Subcutaneous abdominal adipose tissue (tissue), 5 donors: ENCODE results near the gene CST1.
"Not testable (repeated sequence)": the region's sequence is repeated elsewhere in the genome, so short reads cannot be mapped to it uniquely, and the experiment has no call there.

Experiments used
- H3K27ac ChIP-seq: one replicate; pipeline ENCODE4 v1.7.0; 2013; ENCODE audit warnings: low read depth, mild to moderate bottlenecking, inconsistent platforms, low read length, moderate library complexity
- H3K27me3 ChIP-seq, 5 donors: one replicate each; pipeline ENCODE4 v1.7.0; 2013; ENCODE audit warnings: low read length in 5 of 5, inconsistent platforms in 1 of 5; ENCODE audit not compliant: control insufficient read depth in 5 of 5, insufficient read depth in 4 of 5
- H3K36me3 ChIP-seq, 5 donors: one replicate each; pipeline ENCODE4 v1.7.0; 2013; ENCODE audit warnings: low read length in 5 of 5; ENCODE audit not compliant: control insufficient read depth in 5 of 5, insufficient read depth in 5 of 5
- H3K4me1 ChIP-seq, 5 donors: one replicate each; pipeline ENCODE4 v1.7.0; 2013; ENCODE audit warnings: low read length in 5 of 5, mild to moderate bottlenecking in 3 of 5, moderate library complexity in 1 of 5; ENCODE audit not compliant: control insufficient read depth in 5 of 5, insufficient read depth in 5 of 5
- H3K4me3 ChIP-seq, 5 donors: one replicate each; pipeline ENCODE4 v1.7.0; 2013; ENCODE audit warnings: low read length in 5 of 5, low read depth in 1 of 5
- H3K9ac ChIP-seq, 5 donors: one replicate each; pipeline ENCODE4 v1.7.0; 2013; ENCODE audit warnings: low read length in 5 of 5, mild to moderate bottlenecking in 4 of 5, moderate library complexity in 3 of 5
- H3K9me3 ChIP-seq, 5 donors: one replicate each; pipeline ENCODE4 v1.7.0; 2013; ENCODE audit warnings: low read length in 5 of 5; ENCODE audit not compliant: control insufficient read depth in 5 of 5
- donor health status: healthy.
- donor health status: healthy.
- donor health status: healthy.
- donor health status: healthy.
- donor health status: healthy.

The CST1 gene

DNA sequence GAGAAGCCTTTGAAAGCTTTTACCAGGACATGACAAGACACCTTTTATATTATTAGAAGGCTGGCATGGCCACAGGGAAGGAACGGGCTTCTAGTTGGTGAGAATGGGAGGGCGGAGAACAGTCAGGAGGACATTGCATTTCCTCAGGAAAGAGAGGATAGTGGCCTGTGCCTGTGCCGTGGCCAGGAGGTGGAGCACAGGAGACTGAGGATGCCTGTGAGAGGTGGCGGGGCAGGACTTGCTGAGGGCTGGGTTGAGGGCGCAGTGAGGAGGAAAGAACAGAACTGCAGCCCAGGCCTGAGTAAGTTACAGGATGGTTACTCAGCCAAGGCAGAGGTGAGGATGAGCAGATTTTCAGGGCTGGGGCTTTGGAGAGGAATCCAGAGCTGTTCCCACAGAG lies 27.9 kb downstream of the CST1 start:
- H3K27me3 ChIP-seq, H3K9ac ChIP-seq, H3K36me3 ChIP-seq, H3K4me3 ChIP-seq, H3K27ac ChIP-seq, H3K9me3 ChIP-seq: not testable (repeated sequence)
- peaks cover 0 to 17% (median 0%) of the 10 kb centered on the region in 5 donors for H3K4me1 ChIP-seq

DNA sequence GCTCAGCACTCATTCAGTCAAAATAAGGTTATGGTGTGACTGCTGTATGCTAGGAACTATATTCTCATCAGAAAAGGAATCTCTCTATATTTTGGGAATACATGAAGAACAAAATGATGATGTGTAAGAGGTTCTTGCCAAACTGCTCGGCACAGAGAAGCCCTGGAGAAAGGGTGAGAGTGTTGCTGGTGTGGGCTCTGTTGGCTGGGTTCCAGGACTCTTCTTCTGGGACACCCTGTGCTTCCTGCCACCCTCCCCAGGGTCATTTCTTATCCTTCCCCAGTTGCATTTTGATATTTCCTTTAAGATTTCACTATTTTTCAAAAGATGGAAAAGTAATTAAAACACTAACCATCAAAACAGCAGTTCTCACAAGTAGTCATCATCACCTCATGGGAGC lies 28.8 kb downstream of the CST1 start:
- no peak overlapping the region for H3K9ac ChIP-seq
- no peak overlapping the region for H3K4me3 ChIP-seq
- no peaks in the 10 kb centered on the region for H3K9me3 ChIP-seq
- no peak overlapping the region for H3K27ac ChIP-seq
- H3K4me1 ChIP-seq: peaks cover 0 to 17% (median 0%) of the 10 kb centered on the region in 5 donors
- no peaks in the 10 kb centered on the region for H3K27me3 ChIP-seq
- H3K36me3 ChIP-seq: no peaks in the 10 kb centered on the region

- H3K27me3 ChIP-seq, H3K27ac ChIP-seq, H3K9me3 ChIP-seq, H3K36me3 ChIP-seq, H3K9ac ChIP-seq, H3K4me3 ChIP-seq: not testable (repeated sequence)
- peaks cover 0 to 17% (median 0%) of the 10 kb centered on the region in 5 donors for H3K4me1 ChIP-seq
Observed at GRCh38 chr20:23719351-23719750, 31.4 kb downstream of the CST1 start.

- not testable (repeated sequence) for H3K27me3 ChIP-seq, H3K27ac ChIP-seq, H3K9ac ChIP-seq, H3K4me3 ChIP-seq, H3K9me3 ChIP-seq, H3K4me1 ChIP-seq, H3K36me3 ChIP-seq
Observed at GRCh38 chr20:23711778-23712177, 39.0 kb downstream of the CST1 start.

GRCh38 chr20:23710771-23711170 lies 40.0 kb downstream of the CST1 start:
- Histone ChIP-seq H3K36me3 (no peaks in the 10 kb centered on the region), H3K27ac (no peak overlapping the region), H3K9me3 (peaks cover 0 to 5% (median 0%) of the 10 kb centered on the region in 5 donors), H3K27me3 (no peaks in the 10 kb centered on the region), H3K4me3 (no peak overlapping the region), H3K4me1 (no peaks in the 10 kb centered on the region), H3K9ac (no peak overlapping the region)

DNA sequence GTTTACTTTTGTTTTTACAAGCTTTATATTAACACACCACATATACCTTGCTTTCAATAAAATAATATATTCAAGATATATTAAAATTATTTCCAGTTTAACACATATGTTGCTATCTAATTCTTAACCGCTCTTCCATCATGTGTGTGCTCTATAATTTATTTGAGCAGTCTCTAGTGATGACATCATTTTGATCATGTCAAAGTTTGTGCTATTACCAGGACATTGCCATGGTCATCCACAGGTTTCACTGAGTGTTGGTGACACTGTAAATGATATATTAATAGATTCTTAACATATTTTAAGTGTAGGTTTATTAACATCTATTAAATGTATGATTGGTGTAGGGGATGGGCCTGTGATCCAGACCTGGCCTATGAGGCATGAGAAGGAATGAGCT lies 44.8 kb downstream of the CST1 start:
- Histone ChIP-seq H3K9ac (no peak overlapping the region), H3K9me3 (no peaks in the 10 kb centered on the region), H3K36me3 (no peaks in the 10 kb centered on the region), H3K27ac (no peak overlapping the region), H3K4me1 (no peaks in the 10 kb centered on the region), H3K27me3 (peaks cover 0 to 3% (median 0%) of the 10 kb centered on the region in 5 donors), H3K4me3 (no peak overlapping the region)

DNA sequence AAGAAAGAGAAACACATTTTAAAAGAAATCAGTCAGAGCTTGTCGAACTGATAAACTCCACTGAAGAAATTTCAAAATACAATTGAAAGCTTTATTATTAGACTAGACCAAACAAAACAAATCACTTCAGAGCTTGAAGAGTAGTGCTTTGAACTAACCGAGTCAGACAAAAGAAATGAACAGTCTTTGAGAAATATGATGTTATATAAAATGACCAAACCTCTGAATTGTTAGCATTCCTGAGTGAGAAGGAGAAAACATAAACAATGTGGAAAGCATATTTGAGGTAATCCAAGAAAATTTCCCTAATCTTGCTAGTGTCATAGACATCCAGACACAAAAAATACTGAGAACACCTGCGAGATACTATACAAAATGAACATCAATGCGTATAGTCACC lies 48.7 kb downstream of the CST1 start:
- Histone ChIP-seq H3K9ac (no peak overlapping the region), H3K27me3 (peaks cover 0 to 3% (median 0%) of the 10 kb centered on the region in 5 donors), H3K36me3 (no peaks in the 10 kb centered on the region), H3K4me1 (no peaks in the 10 kb centered on the region), H3K9me3 (no peaks in the 10 kb centered on the region), H3K27ac (no peak overlapping the region), H3K4me3 (no peak overlapping the region)

DNA sequence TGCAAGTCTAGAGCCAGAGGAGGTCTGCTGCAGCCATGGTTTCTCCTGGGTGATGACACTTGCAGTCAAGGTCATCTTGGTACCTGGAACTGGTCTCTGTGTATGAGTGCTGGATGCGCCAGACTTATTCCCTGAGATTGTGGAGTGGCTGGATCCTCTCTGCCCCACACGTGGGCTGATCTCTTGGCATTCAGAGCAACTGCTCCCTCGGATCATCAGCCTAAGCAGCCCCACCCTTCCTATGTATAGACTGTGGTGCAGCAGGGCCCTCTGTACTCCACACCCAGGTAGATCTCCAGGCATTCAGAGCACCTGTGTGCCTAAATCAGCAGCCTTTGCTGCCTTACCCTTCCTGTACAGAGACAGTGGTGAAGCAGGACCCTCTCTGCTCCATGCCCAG lies 49.8 kb downstream of the CST1 start:
- H3K27me3 ChIP-seq: peaks cover 0 to 3% (median 0%) of the 10 kb centered on the region in 5 donors
- H3K4me1 ChIP-seq: no peaks in the 10 kb centered on the region
- no peaks in the 10 kb centered on the region for H3K9me3 ChIP-seq
- no peaks in the 10 kb centered on the region for H3K36me3 ChIP-seq
- H3K4me3 ChIP-seq: no peak overlapping the region
- H3K27ac ChIP-seq: no peak overlapping the region
- H3K9ac ChIP-seq: no peak overlapping the region

DNA sequence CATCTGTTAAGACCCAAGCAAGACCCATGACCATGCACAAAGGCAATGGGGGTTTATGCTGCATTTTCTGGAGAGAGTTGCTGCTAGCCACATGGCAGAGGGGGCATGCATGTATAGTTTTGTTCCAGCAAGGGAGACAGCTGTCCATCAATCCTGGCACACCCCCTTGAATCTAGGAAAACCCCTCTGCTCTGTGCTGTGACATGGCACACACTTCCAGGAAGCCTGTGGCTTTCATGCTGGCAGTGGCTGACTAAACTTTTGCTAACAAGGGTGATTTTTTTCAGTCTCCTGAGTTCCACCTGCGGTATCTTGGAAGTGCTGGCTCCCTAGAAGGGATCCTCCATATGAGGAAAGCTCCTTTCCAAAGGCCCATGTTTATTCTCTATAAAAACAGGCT lies 52.8 kb downstream of the CST1 start:
- Histone ChIP-seq H3K27me3 (no peaks in the 10 kb centered on the region), H3K4me3 (no peak overlapping the region), H3K36me3 (no peaks in the 10 kb centered on the region), H3K27ac (no peak overlapping the region), H3K4me1 (peaks cover 0 to 13% (median 2%) of the 10 kb centered on the region in 5 donors), H3K9ac (no peak overlapping the region), H3K9me3 (no peaks in the 10 kb centered on the region)
